HG02973 (cell line): ENCODE data around the gene ADGRG7.

Experiments used
- ATAC-seq: cut with Tn5 transposase; IDR thresholded peaks from one replicate; pipeline ENCODE4 v1.9.1; 2021; ENCODE audit warnings: moderate library complexity; ENCODE audit not compliant: unreplicated experiment

Gene ADGRG7

DNA sequence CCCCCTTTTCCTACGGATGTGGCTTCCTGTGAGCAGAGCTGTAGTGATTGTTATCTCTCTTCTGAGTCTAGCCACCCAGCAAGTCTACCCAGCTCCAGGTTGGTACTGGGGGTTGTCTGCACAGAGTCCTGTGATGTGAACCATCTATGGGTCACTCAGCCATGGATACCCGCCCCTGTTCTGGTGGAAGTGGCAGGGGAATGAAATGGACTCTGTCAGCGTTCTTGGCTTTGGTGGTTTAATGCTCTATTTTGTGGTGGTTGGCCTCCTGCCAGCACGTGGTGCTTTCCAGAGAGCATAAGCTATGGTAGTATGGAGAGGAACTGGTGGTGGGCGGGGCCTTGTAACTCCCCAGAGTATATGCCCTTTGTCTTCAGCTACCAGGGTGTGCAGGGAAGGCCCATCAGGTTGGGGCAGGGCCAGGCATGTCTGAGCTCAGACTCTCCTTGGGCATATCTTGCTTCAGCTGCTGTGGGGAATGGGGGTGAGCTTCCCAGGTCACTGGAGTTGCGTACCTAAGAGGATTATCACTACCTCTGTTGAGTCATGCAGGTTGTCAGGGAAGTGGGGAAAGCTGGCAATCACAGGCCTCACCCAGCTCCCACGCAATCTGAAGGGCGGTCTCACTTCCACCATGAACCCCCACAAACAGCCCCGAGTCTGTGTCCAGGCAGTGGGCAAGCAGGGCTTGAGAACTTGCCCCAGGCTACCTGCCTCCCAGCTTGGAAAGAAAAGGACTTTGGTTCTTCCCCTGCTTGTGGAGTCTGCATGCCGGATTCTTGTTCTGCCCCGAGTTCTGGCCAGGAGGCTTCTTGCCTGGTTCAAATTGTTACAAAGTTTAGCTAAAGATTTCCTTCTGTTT lies 9.0 kb upstream of the ADGRG7 start:
- no peak for ATAC-seq

DNA sequence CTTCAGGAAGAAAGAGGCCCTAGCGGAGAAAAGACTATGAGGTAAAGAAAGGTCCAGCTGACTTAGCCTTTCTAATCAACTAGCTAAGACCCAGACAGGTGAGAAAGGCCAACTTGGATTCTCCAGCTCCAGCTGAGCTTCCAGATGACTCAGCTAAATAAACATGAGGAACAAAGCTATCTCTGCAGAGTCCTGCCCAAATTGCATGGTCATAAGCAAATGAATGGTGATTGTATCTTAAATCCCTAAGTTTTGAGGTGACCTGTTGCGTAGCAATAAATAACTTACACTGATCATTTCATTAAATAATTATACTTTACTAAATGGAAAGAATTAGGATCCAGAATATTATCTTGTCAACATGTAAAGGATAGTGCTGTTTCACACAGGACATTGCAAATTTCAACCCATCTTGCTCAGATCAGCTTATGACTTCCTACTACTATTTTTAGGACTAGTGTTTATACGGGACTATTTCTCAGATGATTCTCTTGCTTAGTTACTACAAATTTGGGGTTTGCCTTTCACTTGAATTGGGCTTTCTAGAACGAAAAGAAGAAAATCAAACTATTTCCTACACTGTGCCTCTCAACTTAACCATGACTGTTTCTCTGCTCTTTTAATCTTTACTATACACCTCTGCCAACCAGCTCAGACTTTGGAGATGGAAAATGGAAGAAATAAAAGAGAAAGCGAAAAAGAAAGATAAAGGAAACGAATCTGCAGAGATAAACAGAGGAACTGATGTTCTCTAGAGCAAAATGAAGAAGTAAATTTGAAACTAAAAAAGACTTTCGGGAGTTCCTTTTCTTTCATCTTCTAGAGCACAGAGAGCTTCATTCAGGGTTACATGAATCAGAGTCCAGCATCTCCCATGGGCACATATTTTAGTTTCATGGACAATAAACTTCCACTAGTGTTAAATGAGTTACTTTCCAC lies 6.6 kb upstream of the ADGRG7 start:
- ATAC-seq: peak; percentile 42

GRCh38 chr3:100603469-100603868 lies 5.9 kb upstream of the ADGRG7 start:
- peak; percentile 39 for ATAC-seq

DNA sequence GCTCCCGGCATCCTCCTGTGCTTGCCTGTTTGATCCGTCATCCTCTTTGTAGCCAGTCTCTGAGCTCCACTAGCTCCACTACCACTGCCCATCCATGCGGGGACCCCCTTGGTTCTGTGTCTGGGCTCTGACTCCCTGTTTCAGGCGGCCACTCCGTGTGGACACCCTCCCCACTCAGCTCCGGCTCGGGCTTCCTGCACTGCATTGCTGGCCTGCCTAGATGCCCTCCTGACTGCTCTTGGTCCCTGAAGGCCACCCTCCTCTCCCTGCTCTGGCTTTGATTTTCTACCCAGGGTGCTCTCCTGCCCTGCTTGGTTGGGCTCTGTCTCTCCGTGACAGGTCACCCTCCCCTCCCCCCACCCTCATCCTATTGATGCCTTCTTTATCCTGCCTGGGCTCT lies 4.0 kb upstream of the ADGRG7 start:
- no peak for ATAC-seq

GRCh38 chr3:100606894-100607512 lies 2.4 kb upstream of the ADGRG7 start:
- ATAC-seq: peak; percentile 81

GRCh38 chr3:100609963-100610362 lies 562 bp downstream of the ADGRG7 start:
- ATAC-seq: no peak

DNA sequence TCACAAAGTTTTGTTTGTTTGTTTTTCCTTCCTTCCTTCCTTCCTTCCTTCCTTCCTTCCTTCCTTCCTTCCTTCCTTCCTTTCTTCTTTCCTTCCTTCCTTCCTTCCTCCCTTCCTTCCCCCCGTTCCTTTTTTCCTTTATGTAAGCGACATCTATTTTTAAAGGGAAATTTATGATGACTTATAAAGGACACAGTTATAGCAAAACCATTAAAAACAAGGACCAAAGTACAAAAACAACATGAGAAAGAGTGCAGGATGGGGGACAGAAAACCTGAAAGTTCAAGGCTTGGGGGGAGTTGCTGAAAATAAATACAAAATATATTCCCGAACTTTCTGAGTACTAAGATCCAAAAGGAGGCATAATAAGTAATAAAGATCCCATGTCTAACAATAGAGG lies 1.8 kb downstream of the ADGRG7 start:
- ATAC-seq: no peak

DNA sequence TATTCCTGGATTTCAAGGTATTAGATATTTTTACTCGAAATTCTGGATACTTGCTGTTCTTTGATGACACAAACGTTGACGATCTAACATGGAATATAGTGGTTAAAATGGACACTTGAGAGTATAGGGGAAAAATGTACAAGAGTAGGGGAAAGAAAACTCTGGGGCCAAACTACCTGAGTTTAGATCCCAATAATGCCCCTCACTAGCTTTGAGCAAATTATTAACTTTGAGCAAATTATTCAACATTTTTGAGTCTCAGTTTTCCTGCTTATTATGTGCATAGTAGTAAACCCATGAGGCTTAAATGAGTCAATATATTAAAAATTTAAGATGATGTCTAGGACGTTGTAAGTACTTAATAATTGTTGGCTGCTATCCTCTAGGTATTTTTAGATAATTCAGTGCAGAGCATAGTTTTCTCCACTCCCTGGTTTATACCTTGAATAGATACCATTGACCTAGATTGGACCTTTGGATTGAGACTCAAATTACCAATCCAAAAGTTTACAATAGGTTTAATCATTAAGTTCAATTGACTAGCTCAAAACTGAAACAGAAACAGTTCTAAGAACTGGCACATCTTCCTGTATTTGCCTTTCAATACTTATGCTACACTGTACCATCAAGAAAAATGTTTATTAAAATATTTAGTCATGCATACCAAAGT lies 4.5 kb downstream of the ADGRG7 start:
- ATAC-seq: no peak

- no peak for ATAC-seq
Measured at GRCh38 chr3:100614941-100615340, 5.5 kb downstream of the ADGRG7 start.

GRCh38 chr3:100615684-100616083 lies 6.3 kb downstream of the ADGRG7 start:
- no peak for ATAC-seq

- ATAC-seq: no peak
Measured at GRCh38 chr3:100621251-100621650, 11.8 kb downstream of the ADGRG7 start.

DNA sequence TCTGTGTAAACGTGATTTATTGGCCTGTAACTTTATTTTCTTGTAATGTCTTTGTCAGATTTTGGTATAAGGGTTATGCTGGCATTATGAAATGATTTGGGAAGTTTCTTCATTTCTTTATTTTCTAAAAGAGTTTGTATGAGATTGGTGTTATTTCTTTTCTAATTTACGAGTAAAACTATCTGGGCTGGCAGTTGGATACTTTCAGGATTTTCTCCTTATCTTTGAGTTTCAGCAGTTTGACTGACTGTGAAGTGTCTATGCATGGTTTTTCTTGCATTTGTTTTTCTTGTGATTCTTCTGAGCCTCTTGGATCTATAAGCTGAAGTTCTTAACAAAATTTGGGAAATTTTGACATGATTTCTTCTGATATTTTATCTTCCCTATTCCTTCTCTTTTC lies 18.1 kb downstream of the ADGRG7 start:
- ATAC-seq: no peak

GRCh38 chr3:100629421-100630127 lies 20.2 kb downstream of the ADGRG7 start:
- ATAC-seq: no peak

- no peak for ATAC-seq
Measured at GRCh38 chr3:100630664-100631063, 21.3 kb downstream of the ADGRG7 start.

DNA sequence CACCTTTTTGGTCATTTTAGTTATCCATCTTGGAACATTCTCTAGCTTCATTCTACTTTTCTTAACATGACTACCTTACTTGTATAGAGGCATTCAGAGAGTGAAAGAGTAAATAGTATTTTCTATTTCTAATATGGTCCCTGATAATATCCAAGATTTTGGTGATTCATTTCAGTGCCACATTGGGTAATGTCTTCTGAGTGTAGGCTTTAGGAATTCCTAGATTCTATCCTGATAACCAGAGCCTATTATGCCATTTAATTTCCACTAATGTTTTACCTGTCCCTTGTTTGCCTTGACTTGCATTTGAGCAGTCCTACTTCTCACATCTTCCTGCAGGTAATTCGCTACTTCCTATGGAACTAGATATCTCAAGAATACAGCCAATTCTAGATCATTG lies 21.8 kb downstream of the ADGRG7 start:
- no peak for ATAC-seq

GRCh38 chr3:100634493-100635272 lies 25.3 kb downstream of the ADGRG7 start:
- ATAC-seq: no peak

DNA sequence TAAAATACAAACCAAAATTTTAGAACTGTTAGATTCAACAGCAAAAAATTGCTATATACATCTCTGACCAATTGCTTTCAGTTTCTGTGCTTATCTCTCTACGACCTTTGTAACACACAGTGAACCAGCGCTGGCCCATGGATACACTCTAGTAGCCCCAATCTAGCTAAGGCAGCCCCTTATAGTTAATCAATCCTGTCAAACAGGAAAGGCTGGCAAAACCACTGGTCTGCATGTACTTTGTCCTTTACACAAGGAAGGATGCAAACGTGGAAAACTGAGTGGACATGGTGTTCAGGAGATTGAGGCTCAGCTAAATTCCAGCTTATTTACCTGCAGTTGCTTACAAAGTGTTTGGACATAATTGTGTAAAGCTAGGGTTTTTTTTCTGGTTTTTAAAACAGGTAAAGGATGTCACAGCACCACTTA lies 25.9 kb downstream of the ADGRG7 start:
- ATAC-seq: no peak

GRCh38 chr3:100637197-100637631 lies 27.8 kb downstream of the ADGRG7 start:
- ATAC-seq: no peak

DNA sequence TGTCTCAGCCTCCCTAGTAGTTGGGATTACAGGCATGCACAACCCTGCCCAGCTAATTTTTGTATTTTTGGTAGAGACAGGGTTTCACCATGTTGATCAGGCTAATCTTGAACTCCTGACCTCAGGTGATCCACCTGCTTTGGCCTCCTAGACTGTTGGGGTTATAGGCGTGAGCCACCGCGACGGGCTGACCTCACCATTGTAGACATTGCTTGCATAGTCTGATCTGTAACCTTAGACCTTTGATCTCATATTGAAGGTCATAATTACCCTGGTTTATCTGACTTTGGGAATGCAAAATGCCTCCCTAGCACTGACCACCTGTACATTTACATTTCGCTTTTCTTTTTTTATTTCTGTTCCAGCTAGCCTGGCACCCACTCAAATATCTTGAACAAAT lies 31.2 kb downstream of the ADGRG7 start:
- no peak for ATAC-seq
